Activated T-helper 17 cell treated with anti-CD3 and anti-CD28 coated beads, Interleukin-2, amount 50 U/mL, for 72 hours (primary cell): ENCODE measurements around the gene PROB1. TPM values are rescaled to one million over a fixed set of nuclear protein-coding genes. Genes with fewer than 3 reads are reported as not detected.

ENCODE experiments used
- total RNA-seq, 2 donors: library from RNA; stranded (reverse); gene quantifications; one replicate each; pipeline ENCODE4 v1.2.3, GENCODE V29; 2022

PROB1 gene
- total RNA-seq, 2 donors from 2014 or later: 4.7 to 6.4 TPM

Other genes starting within 250 kb of the PROB1 start
- gene SIL1, start 196.7 kb downstream of the PROB1 start, total RNA-seq: 10 to 100 TPM; 24.4 to 27.0 TPM
- 100 to 1,000 TPM; 184 to 204 TPM for gene MATR3, start 101.4 kb downstream of the PROB1 start, total RNA-seq
- gene PAIP2, start 53.2 kb downstream of the PROB1 start, total RNA-seq: 100 to 1,000 TPM; 102 to 157 TPM
- 1 to 10 TPM in 1 of 2 donors, under 1 TPM in 1; 0.95 to 1.6 TPM for gene SLC23A1, start 11.8 kb downstream of the PROB1 start, total RNA-seq
- 10 to 100 TPM; 39.9 to 55.2 TPM for gene MZB1, start 5.2 kb downstream of the PROB1 start, total RNA-seq
- 1 to 10 TPM; 5.6 to 9.2 TPM for gene SPATA24, start 9.0 kb upstream of the PROB1 start, total RNA-seq
- gene DNAJC18, start 44.4 kb upstream of the PROB1 start, total RNA-seq: 10 to 100 TPM; 23.4 to 41.5 TPM
- 1 to 10 TPM; 3.3 to 4.1 TPM for gene ECSCR, start 67.6 kb upstream of the PROB1 start, total RNA-seq
- gene SMIM33, start 75.9 kb upstream of the PROB1 start, total RNA-seq: under 1 TPM; 0.54 to 0.90 TPM
- 100 to 1,000 TPM; 360 to 423 TPM for gene STING1, start 87.7 kb upstream of the PROB1 start, total RNA-seq
- gene UBE2D2, start 166.2 kb upstream of the PROB1 start, total RNA-seq: 100 to 1,000 TPM; 200 to 270 TPM